Measurements from ENCODE around the gene RTL5.

Gene RTL5

GRCh38 chrX:72143609-72143907, 11.8 kb upstream of the RTL5 start:
- no peak overlapping the region for H3K27ac ChIP-seq (ENCODE audit: low read depth in 2 of 2, low read length in 2 of 2)
- no peaks in the 10 kb centered on the region for H3K36me3 ChIP-seq (ENCODE audit: control insufficient read depth in 2 of 2, insufficient read depth in 2 of 2, low read length in 2 of 2)
- no peak overlapping the region for H3K4me3 ChIP-seq (ENCODE audit: low read length in 2 of 2)
- no peak overlapping the region for H3K9ac ChIP-seq (ENCODE audit: low read depth in 1 of 2, low read length in 2 of 2)
- no peaks in the 10 kb centered on the region for H3K4me1 ChIP-seq (ENCODE audit: control insufficient read depth in 2 of 2, insufficient read depth in 2 of 2, low read length in 2 of 2)
- H3K27me3 ChIP-seq (ENCODE audit: control insufficient read depth in 2 of 2, insufficient read depth in 2 of 2, low read length in 2 of 2) = peaks cover 2 to 11% of the 10 kb centered on the region in 2 donors
- H3K9me3 ChIP-seq (ENCODE audit: control insufficient read depth in 2 of 2, low read length in 2 of 2) = no peaks in the 10 kb centered on the region

- Histone ChIP-seq H3K9ac (ENCODE audit: low read depth in 1 of 2, low read length in 2 of 2) (no peak overlapping the region), H3K4me1 (ENCODE audit: control insufficient read depth in 2 of 2, insufficient read depth in 2 of 2, low read length in 2 of 2) (no peaks in the 10 kb centered on the region), H3K9me3 (ENCODE audit: control insufficient read depth in 2 of 2, low read length in 2 of 2) (no peaks in the 10 kb centered on the region), H3K36me3 (ENCODE audit: control insufficient read depth in 2 of 2, insufficient read depth in 2 of 2, low read length in 2 of 2) (no peaks in the 10 kb centered on the region), H3K4me3 (ENCODE audit: low read length in 2 of 2) (no peak overlapping the region), H3K27ac (ENCODE audit: low read depth in 2 of 2, low read length in 2 of 2) (no peak overlapping the region), H3K27me3 (ENCODE audit: control insufficient read depth in 2 of 2, insufficient read depth in 2 of 2, low read length in 2 of 2) (peaks cover 2 to 11% of the 10 kb centered on the region in 2 donors)
These were observed 11.3 kb upstream of the RTL5 start for GRCh38 chrX:72142794-72143608.

GRCh38 chrX:72142094-72142793, 10.5 kb upstream of the RTL5 start:
- Histone ChIP-seq H3K27ac (ENCODE audit: low read depth in 2 of 2, low read length in 2 of 2) (no peak overlapping the region), H3K27me3 (ENCODE audit: control insufficient read depth in 2 of 2, insufficient read depth in 2 of 2, low read length in 2 of 2) (peaks cover 2 to 11% of the 10 kb centered on the region in 2 donors), H3K4me1 (ENCODE audit: control insufficient read depth in 2 of 2, insufficient read depth in 2 of 2, low read length in 2 of 2) (no peaks in the 10 kb centered on the region), H3K9me3 (ENCODE audit: control insufficient read depth in 2 of 2, low read length in 2 of 2) (no peaks in the 10 kb centered on the region), H3K36me3 (ENCODE audit: control insufficient read depth in 2 of 2, insufficient read depth in 2 of 2, low read length in 2 of 2) (no peaks in the 10 kb centered on the region), H3K9ac (ENCODE audit: low read depth in 1 of 2, low read length in 2 of 2) (no peak overlapping the region), H3K4me3 (ENCODE audit: low read length in 2 of 2) (no peak overlapping the region)

DNA sequence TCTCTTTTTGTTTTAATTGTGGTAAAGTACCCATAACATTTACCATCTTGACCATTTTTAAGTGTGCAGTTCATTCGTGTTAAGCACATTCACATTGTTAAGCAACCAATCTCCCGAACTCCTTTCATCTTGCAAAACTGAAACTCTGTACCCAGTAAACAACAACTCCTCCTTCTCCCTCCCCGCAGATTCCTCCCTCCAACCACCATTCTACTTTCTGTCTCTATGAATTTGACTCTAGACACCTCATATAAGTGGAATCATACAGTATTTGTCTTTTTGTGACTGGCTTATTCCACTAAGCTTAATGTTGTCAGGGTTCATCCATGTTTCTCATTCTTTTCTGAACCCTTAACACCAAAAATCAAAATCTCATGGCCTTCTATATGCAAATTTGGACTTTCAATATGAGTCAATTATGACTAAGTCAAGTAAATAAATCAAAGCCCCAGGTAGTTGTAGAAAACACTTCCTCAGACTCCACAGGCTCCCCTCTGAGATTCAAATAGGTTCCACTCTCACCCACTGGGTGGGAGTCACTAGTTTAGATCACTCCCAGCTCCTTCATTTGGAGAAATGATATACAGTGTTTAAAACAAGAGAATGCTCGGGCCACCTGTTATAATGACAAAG, 9.8 kb upstream of the RTL5 start:
- no peak overlapping the region for H3K9ac ChIP-seq (ENCODE audit: low read depth in 1 of 2, low read length in 2 of 2)

DNA sequence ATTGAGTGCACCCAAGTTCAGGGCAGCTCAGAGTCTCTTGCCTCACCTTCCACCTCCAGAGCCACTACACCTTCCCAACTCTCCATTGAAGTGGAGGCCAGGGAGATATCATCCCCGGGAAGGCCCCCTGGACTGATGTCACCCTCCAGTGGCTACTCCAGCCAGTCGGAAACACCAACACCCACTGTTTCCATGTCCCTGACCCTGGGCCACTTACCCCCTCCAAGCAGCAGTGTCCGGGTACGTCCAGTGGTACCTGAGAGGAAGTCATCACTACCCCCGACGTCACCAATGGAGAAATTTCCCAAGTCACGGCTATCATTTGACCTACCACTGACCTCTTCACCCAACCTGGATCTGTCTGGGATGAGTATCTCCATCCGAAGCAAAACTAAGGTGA, 7.8 kb upstream of the RTL5 start:
- Histone ChIP-seq H3K4me1 (ENCODE audit: control insufficient read depth in 2 of 2, insufficient read depth in 2 of 2, low read length in 2 of 2) (no peaks in the 10 kb centered on the region), H3K27ac (ENCODE audit: low read depth in 2 of 2, low read length in 2 of 2) (no peak overlapping the region), H3K27me3 (ENCODE audit: control insufficient read depth in 2 of 2, insufficient read depth in 2 of 2, low read length in 2 of 2) (peaks cover under 1 to 7% of the 10 kb centered on the region in 2 donors), H3K4me3 (ENCODE audit: low read length in 2 of 2) (no peak overlapping the region), H3K36me3 (ENCODE audit: control insufficient read depth in 2 of 2, insufficient read depth in 2 of 2, low read length in 2 of 2) (no peaks in the 10 kb centered on the region), H3K9ac (ENCODE audit: low read depth in 1 of 2, low read length in 2 of 2) (no peak overlapping the region), H3K9me3 (ENCODE audit: control insufficient read depth in 2 of 2, low read length in 2 of 2) (no peaks in the 10 kb centered on the region)

More for the DNA sequence above, 9.8 kb upstream of the RTL5 start:
- peaks cover 3 to 5% of the 10 kb centered on the region in 2 donors for H3K27me3 ChIP-seq (ENCODE audit: control insufficient read depth in 2 of 2, insufficient read depth in 2 of 2, low read length in 2 of 2)
- H3K36me3 ChIP-seq (ENCODE audit: control insufficient read depth in 2 of 2, insufficient read depth in 2 of 2, low read length in 2 of 2) = no peaks in the 10 kb centered on the region
- no peaks in the 10 kb centered on the region for H3K4me1 ChIP-seq (ENCODE audit: control insufficient read depth in 2 of 2, insufficient read depth in 2 of 2, low read length in 2 of 2)
- H3K9me3 ChIP-seq (ENCODE audit: control insufficient read depth in 2 of 2, low read length in 2 of 2) = no peaks in the 10 kb centered on the region
- H3K27ac ChIP-seq (ENCODE audit: low read depth in 2 of 2, low read length in 2 of 2) = no peak overlapping the region
- H3K4me3 ChIP-seq (ENCODE audit: low read length in 2 of 2) = no peak overlapping the region

GRCh38 chrX:72137846-72138495, 6.3 kb upstream of the RTL5 start:
- Histone ChIP-seq H3K27me3 (ENCODE audit: control insufficient read depth in 2 of 2, insufficient read depth in 2 of 2, low read length in 2 of 2) (peaks cover 7 to 10% of the 10 kb centered on the region in 2 donors), H3K4me1 (ENCODE audit: control insufficient read depth in 2 of 2, insufficient read depth in 2 of 2, low read length in 2 of 2) (no peaks in the 10 kb centered on the region), H3K27ac (ENCODE audit: low read depth in 2 of 2, low read length in 2 of 2) (no peak overlapping the region), H3K36me3 (ENCODE audit: control insufficient read depth in 2 of 2, insufficient read depth in 2 of 2, low read length in 2 of 2) (no peaks in the 10 kb centered on the region), H3K4me3 (ENCODE audit: low read length in 2 of 2) (no peak overlapping the region), H3K9me3 (ENCODE audit: control insufficient read depth in 2 of 2, low read length in 2 of 2) (no peaks in the 10 kb centered on the region), H3K9ac (ENCODE audit: low read depth in 1 of 2, low read length in 2 of 2) (no peak overlapping the region)

DNA sequence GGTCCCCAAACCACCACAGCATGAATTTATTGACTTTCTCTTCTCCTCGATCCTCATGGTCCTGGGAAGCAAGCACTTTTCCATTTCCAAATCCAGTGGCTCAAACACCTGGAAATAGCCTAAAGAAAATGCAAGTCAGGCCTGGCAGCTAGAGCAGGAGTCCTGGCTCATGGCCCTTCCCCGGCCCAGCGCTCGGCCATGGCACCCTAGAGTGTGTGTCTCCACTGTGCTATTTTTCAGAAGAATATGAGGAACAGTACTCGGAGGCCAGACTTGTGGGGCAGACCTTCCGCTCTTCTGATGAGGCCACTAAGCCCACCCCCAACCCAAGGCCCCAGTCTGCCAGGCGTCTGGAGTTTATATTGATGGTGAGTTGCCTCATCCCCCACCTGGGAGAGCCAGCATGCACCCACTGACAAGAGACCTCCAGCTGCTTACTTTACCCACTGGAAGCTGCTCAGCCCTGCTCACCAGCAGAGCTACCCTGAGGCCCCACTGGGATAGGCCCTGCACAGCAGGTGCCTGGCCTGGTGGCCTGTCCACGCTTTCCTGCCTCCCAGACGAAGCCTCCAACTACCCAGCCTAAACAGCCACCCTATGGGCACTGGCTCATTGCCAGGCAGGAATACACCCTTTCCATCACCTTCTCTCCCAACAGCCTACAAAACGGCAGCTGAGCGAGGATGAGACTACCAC, 2.3 kb upstream of the RTL5 start:
- Histone ChIP-seq H3K4me1 (ENCODE audit: control insufficient read depth in 2 of 2, insufficient read depth in 2 of 2, low read length in 2 of 2) (no peaks in the 10 kb centered on the region), H3K36me3 (ENCODE audit: control insufficient read depth in 2 of 2, insufficient read depth in 2 of 2, low read length in 2 of 2) (no peaks in the 10 kb centered on the region), H3K9me3 (ENCODE audit: control insufficient read depth in 2 of 2, low read length in 2 of 2) (no peaks in the 10 kb centered on the region), H3K27me3 (ENCODE audit: control insufficient read depth in 2 of 2, insufficient read depth in 2 of 2, low read length in 2 of 2) (peaks cover 26 to 28% of the 10 kb centered on the region in 2 donors), H3K9ac (ENCODE audit: low read depth in 1 of 2, low read length in 2 of 2) (no peak overlapping the region), H3K4me3 (ENCODE audit: low read length in 2 of 2) (no peak overlapping the region), H3K27ac (ENCODE audit: low read depth in 2 of 2, low read length in 2 of 2) (no peak overlapping the region)

- Histone ChIP-seq H3K9ac (ENCODE audit: low read depth in 1 of 2, low read length in 2 of 2) (no peak overlapping the region), H3K9me3 (ENCODE audit: control insufficient read depth in 2 of 2, low read length in 2 of 2) (no peaks in the 10 kb centered on the region), H3K27me3 (ENCODE audit: control insufficient read depth in 2 of 2, insufficient read depth in 2 of 2, low read length in 2 of 2) (peaks cover 28 to 30% of the 10 kb centered on the region in 2 donors), H3K36me3 (ENCODE audit: control insufficient read depth in 2 of 2, insufficient read depth in 2 of 2, low read length in 2 of 2) (no peaks in the 10 kb centered on the region), H3K27ac (ENCODE audit: low read depth in 2 of 2, low read length in 2 of 2) (no peak overlapping the region), H3K4me3 (ENCODE audit: low read length in 2 of 2) (peak overlapping the region in 1 of 2 donors; percentile 44), H3K4me1 (ENCODE audit: control insufficient read depth in 2 of 2, insufficient read depth in 2 of 2, low read length in 2 of 2) (no peaks in the 10 kb centered on the region)
These were observed 741 bp upstream of the RTL5 start for GRCh38 chrX:72132456-72132855.

DNA sequence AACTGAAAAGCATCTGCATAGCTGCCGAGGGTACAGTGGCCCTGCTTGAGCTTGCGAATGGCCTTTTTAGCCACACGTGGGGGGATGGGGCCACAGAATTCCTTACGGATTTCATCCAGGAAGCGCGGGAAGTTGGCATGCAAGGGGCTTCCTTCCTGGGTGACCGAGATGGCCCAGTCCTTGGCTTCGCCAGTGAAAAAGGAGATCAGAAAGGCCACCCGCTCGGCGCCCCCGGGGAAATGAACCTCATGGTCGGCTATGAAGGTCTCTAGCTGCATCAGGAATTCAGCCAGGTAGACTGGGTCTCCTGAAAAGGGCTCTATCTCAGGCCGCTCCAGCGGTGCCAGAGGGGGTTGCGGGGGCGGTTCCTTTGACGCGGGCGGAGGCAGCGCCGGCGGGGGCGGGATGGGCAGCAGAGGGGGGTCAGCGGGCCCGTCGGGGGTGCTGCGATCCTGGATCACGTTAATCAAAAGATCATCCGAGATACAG, 909 bp downstream of the RTL5 start:
- H3K27me3 ChIP-seq (ENCODE audit: control insufficient read depth in 2 of 2, insufficient read depth in 2 of 2, low read length in 2 of 2) = peaks cover 31 to 34% of the 10 kb centered on the region in 2 donors

More for the DNA sequence above, 909 bp downstream of the RTL5 start:
- Histone ChIP-seq H3K9ac (ENCODE audit: low read depth in 1 of 2, low read length in 2 of 2) (no peak overlapping the region), H3K4me3 (ENCODE audit: low read length in 2 of 2) (no peak overlapping the region), H3K4me1 (ENCODE audit: control insufficient read depth in 2 of 2, insufficient read depth in 2 of 2, low read length in 2 of 2) (no peaks in the 10 kb centered on the region), H3K36me3 (ENCODE audit: control insufficient read depth in 2 of 2, insufficient read depth in 2 of 2, low read length in 2 of 2) (no peaks in the 10 kb centered on the region), H3K9me3 (ENCODE audit: control insufficient read depth in 2 of 2, low read length in 2 of 2) (no peaks in the 10 kb centered on the region), H3K27ac (ENCODE audit: low read depth in 2 of 2, low read length in 2 of 2) (no peak overlapping the region)
